Measurements from ENCODE around the gene PLCL2. TPM values are rescaled to one million over a fixed set of nuclear protein-coding genes. Genes with fewer than 3 reads are reported as not detected.

The PLCL2 gene
- total RNA-seq, 1 experiment from 2014 or later: 0.51 TPM

DNA sequence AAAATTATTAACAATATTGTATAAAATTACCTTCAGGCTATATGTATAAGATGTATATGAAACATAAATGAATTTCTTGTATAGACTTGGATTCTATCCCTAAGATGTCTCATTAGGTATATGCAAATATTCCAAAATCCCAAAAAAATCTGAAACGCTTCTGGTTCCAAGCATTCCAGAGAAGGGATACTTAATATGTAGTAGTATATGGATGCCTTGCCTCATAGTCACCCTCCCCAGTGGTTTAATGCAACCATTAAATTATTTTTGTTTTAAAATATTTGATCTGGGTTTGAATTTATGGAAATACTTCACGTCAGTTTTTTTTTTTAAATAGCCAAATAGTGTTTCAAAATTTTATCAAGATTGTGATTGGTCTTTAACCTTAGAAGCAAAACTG lies 27.2 kb downstream of the PLCL2 start:
- TF ChIP-seq, protein P1, sequence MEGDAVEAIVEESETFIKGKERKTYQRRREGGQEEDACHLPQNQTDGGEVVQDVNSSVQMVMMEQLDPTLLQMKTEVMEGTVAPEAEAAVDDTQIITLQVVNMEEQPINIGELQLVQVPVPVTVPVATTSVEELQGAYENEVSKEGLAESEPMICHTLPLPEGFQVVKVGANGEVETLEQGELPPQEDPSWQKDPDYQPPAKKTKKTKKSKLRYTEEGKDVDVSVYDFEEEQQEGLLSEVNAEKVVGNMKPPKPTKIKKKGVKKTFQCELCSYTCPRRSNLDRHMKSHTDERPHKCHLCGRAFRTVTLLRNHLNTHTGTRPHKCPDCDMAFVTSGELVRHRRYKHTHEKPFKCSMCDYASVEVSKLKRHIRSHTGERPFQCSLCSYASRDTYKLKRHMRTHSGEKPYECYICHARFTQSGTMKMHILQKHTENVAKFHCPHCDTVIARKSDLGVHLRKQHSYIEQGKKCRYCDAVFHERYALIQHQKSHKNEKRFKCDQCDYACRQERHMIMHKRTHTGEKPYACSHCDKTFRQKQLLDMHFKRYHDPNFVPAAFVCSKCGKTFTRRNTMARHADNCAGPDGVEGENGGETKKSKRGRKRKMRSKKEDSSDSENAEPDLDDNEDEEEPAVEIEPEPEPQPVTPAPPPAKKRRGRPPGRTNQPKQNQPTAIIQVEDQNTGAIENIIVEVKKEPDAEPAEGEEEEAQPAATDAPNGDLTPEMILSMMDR (IDR thresholded peaks at IDR 0.05; ENCODE audit: unreplicated experiment): no peak
- ChIA-PET POLR2A (no interaction called here), CTCF (no interaction called here)
- H3K27ac Mint-ChIP-seq (ENCODE audit: low read depth, unreplicated experiment): no peak overlapping the region
- H3K4me1 Mint-ChIP-seq (ENCODE audit: insufficient read depth, unreplicated experiment): no peaks in the 10 kb centered on the region
- H3K4me3 Mint-ChIP-seq (ENCODE audit: unreplicated experiment): no peak overlapping the region
- no peaks in the 10 kb centered on the region for H3K9me3 Mint-ChIP-seq (ENCODE audit: unreplicated experiment)
- BruUV-seq (replicated peaks): no TSS peak
- peaks cover 75% of the 10 kb centered on the region for H3K27me3 Mint-ChIP-seq (ENCODE audit: insufficient read depth, unreplicated experiment)
- DNase-seq (ENCODE audit: unreplicated experiment): no peak
- intact Hi-C loops (cut with micrococcal nuclease): no loop called here
- H3K36me3 Mint-ChIP-seq (ENCODE audit: insufficient read depth, unreplicated experiment): no peaks in the 10 kb centered on the region

DNA sequence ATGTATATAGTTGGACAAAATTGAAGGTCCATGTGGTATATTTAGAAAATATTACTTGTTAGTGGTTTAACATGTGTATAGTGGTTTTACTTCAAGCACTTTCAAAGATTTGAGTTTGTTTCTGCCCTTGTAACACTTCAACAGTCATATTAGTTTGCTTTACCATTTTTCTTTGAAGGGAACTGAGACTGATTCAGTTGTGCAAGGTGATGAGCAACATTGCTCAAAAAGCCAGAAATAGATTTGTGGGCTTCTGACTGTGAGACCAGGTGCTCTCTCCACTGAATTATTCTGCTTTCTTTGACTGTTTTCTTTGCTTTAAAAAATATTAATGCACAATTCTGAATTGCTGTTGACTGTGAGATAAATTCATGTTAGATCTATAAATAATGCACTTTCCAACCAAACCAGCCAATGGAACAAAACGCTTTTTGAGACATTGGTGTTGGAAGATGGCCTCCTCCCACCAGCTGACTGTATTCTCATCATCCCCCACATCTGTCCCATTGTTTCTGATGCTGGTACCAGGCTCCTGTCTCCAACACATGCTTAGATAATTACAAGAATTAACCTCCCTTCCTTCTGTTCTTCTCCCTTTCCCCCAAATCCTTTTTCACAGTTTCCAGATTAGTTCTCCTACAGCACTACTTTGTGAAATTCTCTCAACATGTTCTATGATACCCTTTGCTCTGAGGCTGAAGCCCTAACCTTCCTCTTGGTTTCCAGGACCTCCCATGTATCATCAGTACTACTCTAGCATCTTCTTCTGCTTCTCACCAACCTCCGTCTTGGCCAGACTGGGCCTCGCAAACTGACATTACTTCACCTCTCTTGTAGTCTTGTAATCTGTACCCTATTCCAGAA lies 27.9 kb downstream of the PLCL2 start:
- Mint-ChIP-seq H3K36me3 (ENCODE audit: insufficient read depth, unreplicated experiment) (no peaks in the 10 kb centered on the region), H3K27me3 (ENCODE audit: insufficient read depth, unreplicated experiment) (peaks cover 82% of the 10 kb centered on the region), H3K4me1 (ENCODE audit: insufficient read depth, unreplicated experiment) (no peaks in the 10 kb centered on the region), H3K4me3 (ENCODE audit: unreplicated experiment) (no peak overlapping the region), H3K9me3 (ENCODE audit: unreplicated experiment) (no peaks in the 10 kb centered on the region), H3K27ac (ENCODE audit: low read depth, unreplicated experiment) (no peak overlapping the region)
- BruUV-seq (replicated peaks): no TSS peak
- TF ChIP-seq, protein P1 (IDR thresholded peaks at IDR 0.05; ENCODE audit: unreplicated experiment): no peak
- DNase-seq (ENCODE audit: unreplicated experiment): no peak
- CTCF ChIA-PET: no interaction called here
- POLR2A ChIA-PET: no interaction called here
- intact Hi-C loops (cut with micrococcal nuclease): no loop called here

DNA sequence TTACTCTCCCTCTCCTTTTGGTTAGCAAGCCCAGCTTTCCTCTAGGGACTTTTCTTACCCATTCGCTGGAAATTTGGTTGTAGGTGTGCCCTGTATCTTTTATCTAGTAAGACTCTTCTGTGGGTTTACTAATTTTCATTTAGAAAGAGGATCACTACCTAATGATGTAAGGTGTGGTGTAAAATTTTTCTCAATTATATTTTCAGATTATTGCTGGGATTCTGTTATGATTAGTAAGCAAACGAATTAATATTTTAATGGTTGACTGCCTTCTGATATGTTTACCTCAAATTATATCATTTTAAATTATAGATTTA lies 28.5 kb downstream of the PLCL2 start:
- H3K4me1 Mint-ChIP-seq (ENCODE audit: insufficient read depth, unreplicated experiment): no peaks in the 10 kb centered on the region
- TF ChIP-seq, protein P1 (IDR thresholded peaks at IDR 0.05; ENCODE audit: unreplicated experiment): no peak
- DNase-seq (ENCODE audit: unreplicated experiment): no peak
- no peaks in the 10 kb centered on the region for H3K9me3 Mint-ChIP-seq (ENCODE audit: unreplicated experiment)
- intact Hi-C loops (cut with micrococcal nuclease): no loop called here
- BruUV-seq (replicated peaks): no TSS peak
- peaks cover 84% of the 10 kb centered on the region for H3K27me3 Mint-ChIP-seq (ENCODE audit: insufficient read depth, unreplicated experiment)
- ChIA-PET POLR2A (interaction anchor here (0.6 kb wide), 1 partner anchor 15 kb away, joined by 3 read pairs; no protein-coding TSS in a partner anchor), CTCF (no interaction called here)
- H3K36me3 Mint-ChIP-seq (ENCODE audit: insufficient read depth, unreplicated experiment): no peaks in the 10 kb centered on the region
- no peak overlapping the region for H3K4me3 Mint-ChIP-seq (ENCODE audit: unreplicated experiment)
- H3K27ac Mint-ChIP-seq (ENCODE audit: low read depth, unreplicated experiment): no peak overlapping the region

DNA sequence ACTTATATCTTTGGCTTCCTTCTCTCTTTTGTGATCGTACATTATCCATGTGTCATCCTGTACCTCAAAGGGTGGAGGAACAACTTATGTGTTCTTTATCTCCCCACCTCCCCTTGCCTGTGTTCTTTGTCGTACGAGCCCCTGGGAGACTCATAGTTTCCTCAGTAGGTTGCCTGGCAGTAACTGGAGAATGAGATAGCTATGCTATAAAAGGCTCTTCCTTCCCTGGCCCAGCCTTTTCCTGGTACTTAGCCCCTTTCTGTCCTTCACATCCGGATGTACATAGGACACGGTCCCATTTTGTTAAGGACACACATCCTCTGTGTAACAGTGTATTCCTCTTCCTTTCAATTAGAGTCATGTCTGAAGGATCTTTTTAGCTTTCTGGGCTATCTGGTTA lies 32.1 kb downstream of the PLCL2 start:
- H3K27me3 Mint-ChIP-seq (ENCODE audit: insufficient read depth, unreplicated experiment): peaks cover 70% of the 10 kb centered on the region
- no peak overlapping the region for H3K27ac Mint-ChIP-seq (ENCODE audit: low read depth, unreplicated experiment)
- no peaks in the 10 kb centered on the region for H3K4me1 Mint-ChIP-seq (ENCODE audit: insufficient read depth, unreplicated experiment)
- no peak for DNase-seq (ENCODE audit: unreplicated experiment)
- ChIA-PET POLR2A (interaction anchor here (1.2 to 1.9 kb wide), 2 partner anchors 9 to 11 kb away, joined by 4 to 5 read pairs; no protein-coding TSS in a partner anchor), CTCF (interaction anchor here (0.9 kb wide), 1 partner anchor 10 kb away, joined by 3 read pairs; no protein-coding TSS in a partner anchor)
- H3K9me3 Mint-ChIP-seq (ENCODE audit: unreplicated experiment): no peaks in the 10 kb centered on the region
- no peak overlapping the region for H3K4me3 Mint-ChIP-seq (ENCODE audit: unreplicated experiment)
- no TSS peak for BruUV-seq (replicated peaks)
- TF ChIP-seq, protein P1 (IDR thresholded peaks at IDR 0.05; ENCODE audit: unreplicated experiment): no peak
- H3K36me3 Mint-ChIP-seq (ENCODE audit: insufficient read depth, unreplicated experiment): no peaks in the 10 kb centered on the region
- intact Hi-C loops (cut with micrococcal nuclease): no loop called here

All from MCF 10A (cell line).